Ovary (tissue), 9 donors: ENCODE data around the gene ACTR5. TPM values are rescaled to one million over a fixed set of nuclear protein-coding genes. Genes with fewer than 3 reads are reported as not detected.

Experiments used
- DNase-seq, 5 donors: peaks; one replicate each; pipeline ENCODE4 v3.0.0-alpha.2; 2019 to 2020
- H3K27ac ChIP-seq, 2 donors: fragments of 200-600 bp; one replicate each; pipeline versions ENCODE4 v1.5.1 to v1.8.0; 2019 to 2022
- H3K27me3 ChIP-seq: fragments of 200-600 bp; one replicate; pipeline ENCODE4 v1.8.0; 2022
- H3K36me3 ChIP-seq: fragments of 200-600 bp; sonication (generic); one replicate; pipeline ENCODE4 v1.5.1; 2019
- H3K4me1 ChIP-seq: one replicate; pipeline ENCODE4 v1.8.1; 2013; ENCODE audit warnings: mild to moderate bottlenecking, moderate library complexity; ENCODE audit not compliant: insufficient read depth
- H3K4me3 ChIP-seq: fragments of 200-600 bp; sonication (generic); one replicate; pipeline ENCODE4 v1.5.1; 2017
- H3K9me3 ChIP-seq, 2 donors: fragments of 200-600 bp in 1 of 2; sonication (generic) in 1 of 2; one replicate each; pipeline versions ENCODE4 v1.5.1 to v1.8.1; 2013 to 2019; ENCODE audit warnings: mild to moderate bottlenecking in 1 of 2, moderate library complexity in 1 of 2
- EP300 ChIP-seq: sonication (generic); formaldehyde crosslinking; IDR thresholded peaks from one replicate; pipeline ENCODE4 v1.6.1; 2017; ENCODE audit warnings: antibody characterized with exemption
- POLR2A ChIP-seq: fragments of 450-650 bp; IDR thresholded peaks from one replicate; pipeline ENCODE4 v1.6.1; 2017; ENCODE audit warnings: antibody characterized with exemption, mild to moderate bottlenecking, moderate library complexity
- WGBS, 3 donors: extraction: QIAGEN DNeasy Blood & Tissue Kit in 1 of 3; methylation state at CpG; one replicate each; pipeline versions ENCODE4 v1.1.5 to v1.1.7; 2013 to 2017; 5-methylcytosine and 5-hydroxymethylcytosine counted together
- intact Hi-C, 4 donors: fragments of 100-400 bp; cut with DNase I; formaldehyde crosslinking; loops; one replicate each; pipeline versions ENCODE4 v1.11.0 to v1.15.1; 2022 to 2023
- polyA plus RNA-seq, 2 donors: library from polyadenylated mRNA; stranded (reverse); fragments of 200-250 nt in 1 of 2; fragments of 350-450 nt in 1 of 2; fragmentation: Illumina TruSeq in 1 of 2; extraction: RNeasy Lipid Tissue Mini Kit (QIAGEN cat#74804) in 1 of 2; gene quantifications; one replicate each; pipeline ENCODE4 v1.2.3, GENCODE V29; 2013 to 2014
- total RNA-seq, 7 donors: library from RNA; depleted of rRNA in 2 of 7; stranded (reverse); fragments of >200 nt in 2 of 7; fragmentation: NEBNext Ultra II Directional in 3 of 7; extraction: Animal tissue kit (Norgen Biotek cat#: 25700) in 3 of 7; gene quantifications; one replicate each; pipeline versions ENCODE4 v1.1.0 to v1.2.4, GENCODE V29; 2016 to 2023
- TF ChIP-seq, protein P1 (sequence below), 3 donors: fragments of 450-650 bp in 2 of 3; fragments of 200-600 bp in 1 of 3; IDR thresholded peaks; one replicate each; pipeline versions ENCODE4 v1.5.1 to v1.8.0; 2016 to 2022; ENCODE audit warnings: antibody characterized with exemption in 3 of 3, mild to moderate bottlenecking in 1 of 3
- donor health status: DM: no; HTN: no; CAD: no; lungs with moderate emphysema.
- donor health status: DM: no; HTN: no; CAD: no.
- donor health status: Bipolar disorder and iron deficiency.
- donor health status: DM: yes; HTN: yes; CAD: no.
- donor health status: DM: no; HTN: no; CAD: no.
- donor health status: DM: yes; HTN: yes; CAD: no.

Gene ACTR5
- total and polyA plus RNA-seq, 9 donors, result 6.2 to 12.3 (median 9.8) TPM

DNA sequence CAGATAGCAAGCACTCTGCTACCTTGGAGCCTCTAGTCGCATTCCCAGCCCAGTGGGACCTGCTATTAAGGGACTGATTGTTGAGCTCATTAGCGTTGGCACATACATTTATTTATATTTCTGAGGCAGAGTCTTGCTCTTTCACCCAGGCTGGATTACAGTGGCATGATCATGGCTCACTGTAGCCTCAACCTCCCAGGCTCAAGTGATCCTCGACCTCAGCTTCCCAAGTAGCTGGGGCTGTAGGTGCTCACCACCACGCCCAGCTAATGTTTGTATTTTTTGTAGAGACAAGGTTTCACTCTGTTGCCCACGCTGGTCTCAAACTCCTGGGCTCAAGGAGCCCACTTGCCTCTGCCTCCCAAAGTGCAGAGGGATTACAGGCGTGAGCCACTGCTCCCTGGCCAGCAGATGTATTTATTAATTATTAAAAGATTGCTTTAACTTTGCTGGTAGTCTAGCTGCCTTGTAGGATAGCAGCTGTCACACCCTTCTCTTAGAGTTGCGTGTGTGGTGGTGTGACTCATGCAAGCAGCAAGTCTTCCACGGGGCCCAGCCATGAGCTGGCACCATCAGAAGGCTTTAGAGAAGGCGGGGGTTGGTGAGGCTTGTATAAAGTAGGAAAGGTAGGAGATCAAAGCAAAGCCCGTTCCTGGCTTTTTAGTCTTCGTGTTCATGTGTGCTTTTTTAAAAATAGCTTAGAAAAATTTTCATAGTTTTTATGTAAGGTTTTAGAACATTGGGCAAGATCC is 16.5 kb downstream of the ACTR5 start:
- 68 to 76% (median 69%) methylated on average over 11 of the region's 11 CpGs for WGBS, 3 donors
- H3K27ac ChIP-seq, result no peak overlapping the region

DNA sequence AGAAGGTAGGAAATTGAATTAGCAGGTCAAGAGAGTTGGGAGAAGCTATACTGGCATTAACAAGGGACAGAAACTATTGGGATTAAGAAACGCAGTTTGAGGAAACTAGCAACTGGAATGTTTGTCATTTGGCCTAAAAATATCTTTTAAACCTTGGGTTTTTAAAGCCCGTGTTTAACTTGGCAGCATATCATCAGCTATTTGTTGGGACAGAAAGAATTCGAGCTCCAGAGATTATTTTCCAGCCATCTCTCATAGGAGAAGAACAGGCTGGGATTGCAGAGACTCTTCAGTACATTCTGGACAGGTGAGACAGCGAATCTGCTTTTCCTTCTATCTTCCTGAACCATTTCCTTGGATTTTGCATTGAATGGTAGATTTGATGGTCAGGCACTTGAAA is 17.8 kb downstream of the ACTR5 start:
- TF ChIP-seq, protein P1, sequence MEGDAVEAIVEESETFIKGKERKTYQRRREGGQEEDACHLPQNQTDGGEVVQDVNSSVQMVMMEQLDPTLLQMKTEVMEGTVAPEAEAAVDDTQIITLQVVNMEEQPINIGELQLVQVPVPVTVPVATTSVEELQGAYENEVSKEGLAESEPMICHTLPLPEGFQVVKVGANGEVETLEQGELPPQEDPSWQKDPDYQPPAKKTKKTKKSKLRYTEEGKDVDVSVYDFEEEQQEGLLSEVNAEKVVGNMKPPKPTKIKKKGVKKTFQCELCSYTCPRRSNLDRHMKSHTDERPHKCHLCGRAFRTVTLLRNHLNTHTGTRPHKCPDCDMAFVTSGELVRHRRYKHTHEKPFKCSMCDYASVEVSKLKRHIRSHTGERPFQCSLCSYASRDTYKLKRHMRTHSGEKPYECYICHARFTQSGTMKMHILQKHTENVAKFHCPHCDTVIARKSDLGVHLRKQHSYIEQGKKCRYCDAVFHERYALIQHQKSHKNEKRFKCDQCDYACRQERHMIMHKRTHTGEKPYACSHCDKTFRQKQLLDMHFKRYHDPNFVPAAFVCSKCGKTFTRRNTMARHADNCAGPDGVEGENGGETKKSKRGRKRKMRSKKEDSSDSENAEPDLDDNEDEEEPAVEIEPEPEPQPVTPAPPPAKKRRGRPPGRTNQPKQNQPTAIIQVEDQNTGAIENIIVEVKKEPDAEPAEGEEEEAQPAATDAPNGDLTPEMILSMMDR (IDR thresholded peaks at IDR 0.05), result no peak
- TF ChIP-seq POLR2A (no peak), EP300 (no peak)
- peaks cover 3% of the 10 kb centered on the region for H3K4me1 ChIP-seq
- no peaks in the 10 kb centered on the region for H3K36me3 ChIP-seq
- no peak overlapping the region for H3K4me3 ChIP-seq
- H3K9me3 ChIP-seq, result no peaks in the 10 kb centered on the region
- no peak for DNase-seq
- intact Hi-C loops, result no loop called here
- H3K27ac ChIP-seq, result no peak overlapping the region
- no peaks in the 10 kb centered on the region for H3K27me3 ChIP-seq
- WGBS, 3 donors, result 24 to 38% (median 25%) methylated on average over 4 of the region's 4 CpGs

More for the DNA sequence above, 16.5 kb downstream of the ACTR5 start:
- Histone ChIP-seq H3K4me3 (no peak overlapping the region), H3K36me3 (no peaks in the 10 kb centered on the region), H3K4me1 (peaks cover 3% of the 10 kb centered on the region), H3K27me3 (no peaks in the 10 kb centered on the region), H3K9me3 (no peaks in the 10 kb centered on the region)
- intact Hi-C loops, result no loop called here
- no peak for TF ChIP-seq EP300
- no peak for TF ChIP-seq POLR2A
- TF ChIP-seq, protein P1 (IDR thresholded peaks at IDR 0.05), result no peak
- no peak for DNase-seq

DNA sequence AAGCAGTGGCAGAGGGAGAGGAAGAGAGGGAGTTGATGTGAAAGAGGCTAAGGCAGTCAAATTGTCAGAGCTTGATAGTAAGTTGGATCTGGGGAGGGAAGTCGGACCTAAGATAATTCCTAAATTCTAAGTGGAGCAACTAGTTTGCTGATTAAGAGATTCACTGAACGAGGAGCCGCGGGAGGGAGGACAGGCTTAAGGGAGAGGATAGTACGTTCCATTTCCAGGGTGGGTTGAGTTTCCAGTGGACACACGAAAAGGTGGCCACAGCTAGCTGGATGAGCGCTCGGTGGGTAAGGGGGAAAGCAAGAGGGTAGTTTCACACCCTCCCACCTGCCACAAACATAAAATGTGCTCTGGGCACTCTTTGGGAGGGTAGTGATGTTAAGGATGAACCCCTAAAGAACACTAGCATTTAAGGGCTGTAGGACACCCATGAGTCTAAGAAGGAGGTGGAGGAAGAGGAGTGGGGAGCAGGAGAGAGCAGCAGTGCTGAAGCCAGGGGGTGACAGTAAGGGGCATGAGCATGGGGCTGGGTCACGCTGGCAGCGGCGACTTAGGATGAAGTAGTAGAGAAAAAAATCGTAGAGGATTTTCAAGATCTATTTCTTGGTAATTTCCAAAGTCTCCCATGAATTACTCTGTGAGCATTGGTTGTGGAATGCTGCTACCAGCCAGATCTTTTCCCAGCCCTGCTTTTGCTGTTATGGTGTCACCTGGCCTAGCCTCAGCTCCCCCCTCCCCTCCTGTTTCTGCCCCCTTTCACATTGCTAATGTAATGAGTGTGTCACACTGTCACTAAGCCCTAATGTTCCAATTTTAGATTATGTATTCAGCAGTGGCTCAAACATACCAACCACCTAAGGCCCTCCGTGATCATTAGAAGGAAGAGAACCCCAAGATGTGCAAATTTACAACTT is 21.4 kb downstream of the ACTR5 start:
- peaks cover 0 to 4% of the 10 kb centered on the region in 2 donors for H3K9me3 ChIP-seq
- intact Hi-C loops, result no loop called here
- H3K36me3 ChIP-seq, result no peaks in the 10 kb centered on the region
- WGBS, 3 donors, result 88 to 91% (median 90%) methylated on average over 13 of the region's 13 CpGs
- no peak overlapping the region for H3K4me3 ChIP-seq
- no peaks in the 10 kb centered on the region for H3K27me3 ChIP-seq
- no peak overlapping the region for H3K27ac ChIP-seq
- peaks cover 3% of the 10 kb centered on the region for H3K4me1 ChIP-seq
- no peak for DNase-seq
- TF ChIP-seq POLR2A, result no peak

DNA sequence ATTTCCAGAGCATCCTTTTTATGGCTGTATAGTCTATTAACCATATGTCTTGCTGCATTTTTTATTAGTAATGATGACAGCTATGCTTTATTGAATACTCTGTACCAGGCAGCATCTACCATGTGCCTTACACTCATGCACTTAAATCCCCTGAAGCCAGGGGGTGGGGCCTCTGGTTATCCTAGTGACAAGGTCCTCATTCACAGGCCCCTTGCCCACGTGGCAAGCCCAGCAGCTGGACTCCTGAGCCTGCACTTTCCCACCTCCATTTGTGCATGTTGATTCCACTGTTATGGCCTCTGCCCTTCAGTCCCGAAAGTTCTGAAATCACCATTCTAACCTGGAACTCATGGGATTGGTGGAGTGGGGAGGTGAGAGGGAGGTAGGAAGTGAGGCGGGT is 22.3 kb downstream of the ACTR5 start:
- Histone ChIP-seq H3K27me3 (no peaks in the 10 kb centered on the region), H3K36me3 (no peaks in the 10 kb centered on the region), H3K4me3 (no peak overlapping the region), H3K4me1 (peaks cover 3% of the 10 kb centered on the region), H3K9me3 (peaks cover 0 to 4% of the 10 kb centered on the region in 2 donors), H3K27ac (no peak overlapping the region)
- TF ChIP-seq EP300, result no peak
- no peak for DNase-seq
- intact Hi-C loops, result no loop called here
- 67 to 87% (median 80%) methylated on average over 3 of the region's 3 CpGs for WGBS, 3 donors

DNA sequence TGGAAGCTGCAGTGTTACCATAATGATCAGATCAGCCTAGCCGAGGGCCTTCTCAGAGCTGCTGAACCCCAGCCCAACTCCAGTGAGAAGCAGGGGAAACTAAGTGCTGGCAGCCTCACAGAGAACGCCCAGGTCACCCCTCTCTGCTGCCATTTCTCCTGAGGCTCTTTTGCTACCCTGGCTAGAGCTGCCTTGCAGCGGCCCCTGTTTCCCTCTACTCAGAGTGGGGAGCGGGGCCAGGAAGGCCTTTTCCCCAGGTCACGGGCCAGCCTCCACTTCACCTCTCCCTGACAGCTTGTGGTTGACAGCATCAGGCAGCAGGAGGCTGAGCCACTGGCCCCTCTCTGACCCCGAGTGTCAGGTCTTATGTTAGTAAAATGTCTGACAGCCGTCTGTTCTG is 22.7 kb downstream of the ACTR5 start:
- 79 to 86% (median 84%) methylated on average over 7 of the region's 7 CpGs for WGBS, 3 donors
- no peak overlapping the region for H3K4me3 ChIP-seq
- no peaks in the 10 kb centered on the region for H3K36me3 ChIP-seq
- H3K27me3 ChIP-seq, result no peaks in the 10 kb centered on the region
- no peak overlapping the region for H3K27ac ChIP-seq
- no peak for DNase-seq
- TF ChIP-seq, protein P1 (IDR thresholded peaks at IDR 0.05), result no peak
- TF ChIP-seq EP300 (no peak), POLR2A (no peak)
- no peaks in the 10 kb centered on the region for H3K4me1 ChIP-seq
- intact Hi-C loops, result no loop called here
- H3K9me3 ChIP-seq, result peaks cover 0 to 4% of the 10 kb centered on the region in 2 donors
